ENCODE measurements around the gene CLDND2. TPM values are rescaled to one million over a fixed set of nuclear protein-coding genes. Genes with fewer than 3 reads are reported as not detected.
A peak's percentile ranks its signal among the peaks of the same experiment; 100 is the strongest.

The CLDND2 gene
- polyA plus RNA-seq, 1 experiment, result 0.12 TPM

DNA sequence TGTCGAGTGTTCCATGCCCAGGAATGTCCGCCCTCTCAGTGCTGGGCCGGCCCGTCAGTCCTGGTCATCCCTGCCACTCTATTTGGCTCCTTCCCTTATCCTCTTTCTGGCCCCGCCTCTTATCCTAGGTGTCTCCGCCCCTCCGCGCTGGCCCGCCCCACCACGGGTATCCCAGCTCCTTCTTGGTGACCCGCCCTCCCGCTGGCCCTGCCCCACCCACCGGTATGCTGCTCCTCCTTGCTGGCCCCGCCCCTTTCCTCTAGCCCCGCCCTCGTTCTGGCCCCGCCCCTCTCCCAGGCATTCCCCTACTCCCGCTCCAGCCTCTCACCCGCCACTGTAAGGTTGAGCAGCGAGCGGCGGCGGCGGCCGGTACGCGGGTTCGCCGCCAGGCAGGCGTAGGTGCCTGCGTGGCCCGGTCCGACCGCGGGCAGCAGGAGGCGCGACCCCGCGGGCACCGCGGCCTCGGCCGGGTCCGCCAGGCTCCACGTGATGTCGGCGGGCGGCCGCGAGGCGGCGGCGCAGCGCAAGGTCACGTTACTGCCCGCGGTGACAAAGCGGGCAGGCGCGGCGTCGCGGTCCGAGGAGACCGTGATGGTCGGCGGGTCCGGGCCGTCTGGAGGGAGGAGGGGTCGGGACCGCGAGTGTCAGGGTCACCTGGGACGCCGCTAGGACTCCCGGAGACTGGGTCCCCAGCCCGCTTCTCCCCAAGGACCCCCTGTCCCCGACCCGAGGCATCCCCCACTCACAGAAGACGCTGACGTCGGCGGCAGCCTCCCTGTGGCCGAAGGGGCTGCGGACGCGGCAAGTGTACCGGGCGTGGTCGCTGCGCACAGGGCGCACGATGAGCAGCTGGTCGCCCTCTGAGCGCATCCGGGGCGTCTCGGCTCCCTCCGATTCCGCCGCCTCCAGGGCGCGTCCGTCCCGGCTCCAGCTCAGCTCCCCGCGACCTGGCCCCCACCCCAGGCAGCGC, 28.8 kb downstream of the CLDND2 start:
- POLR2A ChIA-PET, result interaction anchor here (0.6 kb wide), 5 partner anchors 19 to 349 kb away, joined by 3 to 12 read pairs (median 4); partner anchors contain the start of gene ETFB
- CTCF ChIA-PET, result interaction anchor here (0.6 to 1.7 kb wide), 13 partner anchors 20 to 317 kb away, joined by 3 to 6 read pairs (median 3); partner anchors contain the start of genes CLDND2 and ETFB
- DNase-seq (ENCODE audit: low read depth), result peak; percentile 78
- no peaks in the 10 kb centered on the region; the same call in 1 of the 2 replicates for H3K36me3 ChIP-seq (ENCODE audit: control insufficient read depth, insufficient read depth, low read length)
- H3K4me3 ChIP-seq (ENCODE audit: low read depth, low read length), result peak overlapping the region; percentile 65
- TF ChIP-seq, protein P1, sequence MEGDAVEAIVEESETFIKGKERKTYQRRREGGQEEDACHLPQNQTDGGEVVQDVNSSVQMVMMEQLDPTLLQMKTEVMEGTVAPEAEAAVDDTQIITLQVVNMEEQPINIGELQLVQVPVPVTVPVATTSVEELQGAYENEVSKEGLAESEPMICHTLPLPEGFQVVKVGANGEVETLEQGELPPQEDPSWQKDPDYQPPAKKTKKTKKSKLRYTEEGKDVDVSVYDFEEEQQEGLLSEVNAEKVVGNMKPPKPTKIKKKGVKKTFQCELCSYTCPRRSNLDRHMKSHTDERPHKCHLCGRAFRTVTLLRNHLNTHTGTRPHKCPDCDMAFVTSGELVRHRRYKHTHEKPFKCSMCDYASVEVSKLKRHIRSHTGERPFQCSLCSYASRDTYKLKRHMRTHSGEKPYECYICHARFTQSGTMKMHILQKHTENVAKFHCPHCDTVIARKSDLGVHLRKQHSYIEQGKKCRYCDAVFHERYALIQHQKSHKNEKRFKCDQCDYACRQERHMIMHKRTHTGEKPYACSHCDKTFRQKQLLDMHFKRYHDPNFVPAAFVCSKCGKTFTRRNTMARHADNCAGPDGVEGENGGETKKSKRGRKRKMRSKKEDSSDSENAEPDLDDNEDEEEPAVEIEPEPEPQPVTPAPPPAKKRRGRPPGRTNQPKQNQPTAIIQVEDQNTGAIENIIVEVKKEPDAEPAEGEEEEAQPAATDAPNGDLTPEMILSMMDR (IDR thresholded peaks at IDR 0.05; ENCODE audit: insufficient read depth, low read depth, low read length), result no peak
- no peaks in the 10 kb centered on the region for H3K27me3 ChIP-seq (ENCODE audit: control insufficient read depth, insufficient read depth, low read length)

DNA sequence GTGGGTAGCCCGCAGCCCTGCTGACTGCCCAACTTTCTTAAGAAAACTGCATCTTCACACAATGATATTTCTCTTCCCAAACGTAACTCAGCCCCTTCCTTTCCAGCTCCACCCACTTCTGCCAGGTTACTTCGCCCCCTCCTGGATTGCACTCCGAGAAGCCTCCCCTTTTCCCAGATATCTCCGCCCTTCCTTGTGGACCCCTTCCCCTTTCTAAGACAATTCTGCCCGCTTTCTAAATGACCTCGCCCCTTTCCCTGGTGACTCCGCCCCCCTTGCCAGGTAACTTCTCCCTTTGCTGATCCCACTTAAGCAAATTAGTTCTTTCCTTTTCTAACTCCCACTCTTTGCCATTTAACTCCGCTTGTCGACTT, 29.5 kb downstream of the CLDND2 start:
- no peak for DNase-seq (ENCODE audit: low read depth)
- H3K36me3 ChIP-seq (ENCODE audit: control insufficient read depth, insufficient read depth, low read length), result no peaks in the 10 kb centered on the region
- peak overlapping the region; percentile 65 for H3K4me3 ChIP-seq (ENCODE audit: low read depth, low read length)
- H3K27me3 ChIP-seq (ENCODE audit: control insufficient read depth, insufficient read depth, low read length), result no peaks in the 10 kb centered on the region
- TF ChIP-seq, protein P1 (IDR thresholded peaks at IDR 0.05; ENCODE audit: insufficient read depth, low read depth, low read length), result no peak
- POLR2A ChIA-PET, result interaction anchor here (0.6 kb wide), 5 partner anchors 20 to 350 kb away, joined by 3 to 12 read pairs (median 4); partner anchors contain the start of gene ETFB
- CTCF ChIA-PET, result interaction anchor here (0.6 to 1.7 kb wide), 8 partner anchors 26 to 176 kb away, joined by 3 to 6 read pairs (median 4); partner anchors contain the start of gene CLDND2

DNA sequence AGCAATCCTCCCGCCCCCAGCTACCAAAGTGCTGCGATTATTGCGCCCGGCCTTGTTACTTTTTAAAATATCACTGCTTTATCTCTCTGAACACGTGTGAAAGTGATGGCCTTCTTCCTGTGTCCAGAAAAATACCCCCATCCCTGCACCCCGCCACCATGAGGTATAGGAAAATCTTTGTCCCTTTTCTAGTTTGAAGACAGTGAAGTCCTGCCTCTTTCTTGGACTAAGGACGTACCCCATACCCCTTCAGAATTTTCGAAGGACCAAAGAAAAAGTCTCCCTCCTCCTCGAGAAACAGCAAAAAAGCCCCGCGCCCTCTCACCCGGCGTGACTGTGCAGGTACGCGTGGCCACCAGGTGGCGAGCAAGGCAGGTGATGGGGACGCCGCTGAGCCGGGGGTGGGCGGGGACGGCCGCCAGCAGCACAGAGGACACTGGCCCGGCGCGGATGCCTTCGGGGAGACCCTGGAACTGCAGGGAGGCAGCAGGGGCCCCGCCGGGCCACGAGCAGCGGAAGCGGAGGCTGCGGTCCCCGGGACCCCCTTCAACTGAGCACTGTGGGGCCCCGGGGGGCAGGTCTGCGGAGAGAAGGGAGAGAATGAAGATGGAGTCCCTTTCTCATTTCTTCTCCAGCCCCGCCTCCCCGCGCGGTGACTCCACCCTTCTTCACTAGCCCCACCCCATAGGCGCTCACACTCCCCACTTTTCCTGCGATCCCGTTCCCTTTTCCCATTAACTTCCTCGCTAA, 30.1 kb downstream of the CLDND2 start:
- H3K27me3 ChIP-seq (ENCODE audit: control insufficient read depth, insufficient read depth, low read length), result no peaks in the 10 kb centered on the region
- POLR2A ChIA-PET, result no interaction called here
- peak overlapping the region; percentile 65 for H3K4me3 ChIP-seq (ENCODE audit: low read depth, low read length)
- DNase-seq (ENCODE audit: low read depth), result no peak
- CTCF ChIA-PET, result interaction anchor here (0.6 to 1.7 kb wide), 13 partner anchors 13 to 177 kb away, joined by 3 to 7 read pairs (median 3); partner anchors contain the start of gene CLDND2
- TF ChIP-seq, protein P1 (IDR thresholded peaks at IDR 0.05; ENCODE audit: insufficient read depth, low read depth, low read length), result peak; percentile 89
- no peaks in the 10 kb centered on the region for H3K36me3 ChIP-seq (ENCODE audit: control insufficient read depth, insufficient read depth, low read length)

DNA sequence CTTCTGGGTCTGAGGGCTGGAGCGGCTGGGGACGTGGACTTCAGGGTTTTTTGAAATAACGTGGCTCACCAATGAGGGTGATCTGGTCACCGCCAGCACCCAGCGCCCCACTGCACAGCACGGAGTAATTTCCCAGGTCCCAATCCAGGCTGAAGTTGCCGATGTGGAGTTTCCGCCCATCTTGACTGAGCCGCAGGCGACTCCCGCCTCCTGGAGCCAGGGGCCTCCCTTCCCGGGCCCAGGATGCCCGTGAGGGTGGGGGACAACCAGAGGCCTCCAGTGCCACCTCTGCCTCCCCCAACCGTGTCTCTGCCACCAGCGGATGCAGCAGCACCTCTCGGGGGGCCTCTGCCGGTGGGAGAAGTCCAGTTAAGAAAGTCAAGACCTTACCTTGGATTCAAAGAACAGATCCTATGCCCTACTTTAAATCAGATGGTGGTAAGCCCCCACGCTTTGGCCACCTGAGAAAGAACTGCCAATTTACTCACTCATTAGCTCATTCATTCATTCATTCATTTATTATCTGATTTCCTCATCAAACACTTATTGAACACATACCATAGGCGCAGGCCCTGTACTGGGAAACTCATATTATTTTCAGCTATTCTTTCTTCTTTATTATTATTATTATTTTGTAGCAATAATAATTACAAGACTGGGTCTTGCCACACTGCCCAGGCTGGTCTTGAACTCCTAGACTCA, 30.8 kb downstream of the CLDND2 start:
- no peak for DNase-seq (ENCODE audit: low read depth)
- CTCF ChIA-PET, result interaction anchor here (0.7 to 1.7 kb wide), 8 partner anchors 12 to 370 kb away, joined by 3 to 7 read pairs (median 3); no protein-coding TSS in a partner anchor
- POLR2A ChIA-PET, result no interaction called here
- Histone ChIP-seq H3K27me3 (ENCODE audit: control insufficient read depth, insufficient read depth, low read length) (no peaks in the 10 kb centered on the region), H3K4me3 (ENCODE audit: low read depth, low read length) (no peak overlapping the region), H3K36me3 (ENCODE audit: control insufficient read depth, insufficient read depth, low read length) (no peaks in the 10 kb centered on the region)
- TF ChIP-seq, protein P1 (IDR thresholded peaks at IDR 0.05; ENCODE audit: insufficient read depth, low read depth, low read length), result no peak
